ENCODE results near the gene ZNF827.

GRCh38 chr4:145931403-145931802, 7.2 kb downstream of the ZNF827 start:
- TF ChIP-seq CTCF (IDR thresholded peaks at IDR 0.05 in 4 of 5, conservative IDR thresholded peaks at IDR 0.05 in 1 of 5), result no peak
- no peak for TF ChIP-seq POLR2A (IDR thresholded peaks at IDR 0.05)

Data from gastrocnemius medialis (tissue), 4 donors.